GM23338 (cell line): ENCODE data around the gene CD84. TPM values are rescaled to one million over a fixed set of nuclear protein-coding genes. Genes with fewer than 3 reads are reported as not detected.

ENCODE experiments used
- CREB1 ChIP-seq: fragments of 250-450 bp; sonication (Bioruptor Pico); IDR thresholded peaks from 2 replicates; pipeline ENCODE4 v1.5.0; 2020; ENCODE audit warnings: low read depth, mild to moderate bottlenecking, moderate library complexity
- EZH2 ChIP-seq: fragments of 200-600 bp; sonication (generic); IDR thresholded peaks from one replicate; pipeline ENCODE4 v1.8.0; 2017; ENCODE audit warnings: antibody characterized with exemption, mild to moderate bottlenecking, low read depth; ENCODE audit not compliant: unreplicated experiment
- EZH2phosphoT487 ChIP-seq: fragments of 200-600 bp; sonication (generic); IDR thresholded peaks from one replicate; pipeline ENCODE4 v1.8.1; 2018; ENCODE audit warnings: antibody characterized with exemption; ENCODE audit not compliant: unreplicated experiment
- JUNB ChIP-seq: IDR thresholded peaks from one replicate; pipeline ENCODE4 v1.6.1; 2016; ENCODE audit warnings: antibody characterized with exemption; ENCODE audit not compliant: unreplicated experiment
- NANOG ChIP-seq: IDR thresholded peaks from 2 replicates; pipeline ENCODE4 v1.6.1; 2016; ENCODE audit warnings: antibody characterized with exemption, borderline replicate concordance
- STAT1 ChIP-seq: IDR thresholded peaks from one replicate; pipeline ENCODE4 v1.6.1; 2016; ENCODE audit warnings: antibody characterized with exemption; ENCODE audit not compliant: unreplicated experiment
- ZNF114 ChIP-seq: fragments of 250-450 bp; sonication (Bioruptor Pico); IDR thresholded peaks from 2 replicates; pipeline ENCODE4 v1.5.0; 2020; ENCODE audit warnings: mild to moderate bottlenecking, moderate library complexity
- ZNF331 ChIP-seq: fragments of 250-450 bp; sonication (Bioruptor Pico); IDR thresholded peaks from 2 replicates; pipeline ENCODE4 v1.5.0; 2020; ENCODE audit warnings: low read depth, mild to moderate bottlenecking, moderate library complexity
- polyA plus RNA-seq: library from polyadenylated mRNA; unstranded; fragments of >200 nt; fragmentation: Nextera tagmentation; extraction: Ambion mirVana; gene quantifications from 2 replicates; pipeline ENCODE4 v1.2.1, GENCODE V29; 2016
- total RNA-seq: library from RNA; depleted of rRNA; stranded (reverse); fragments of >200 nt; shearing (Covaris generic); gene quantifications from 2 replicates; pipeline ENCODE4 v1.2.3, GENCODE V29; 2014
- TF ChIP-seq, protein P1 (sequence below), 2 experiments: fragments of 200-600 bp in 1 of 2; sonication (generic) in 1 of 2; conservative IDR thresholded peaks; 2 replicates each; pipeline versions ENCODE4 v1.5.1 to v1.6.1; 2016 to 2017; ENCODE audit warnings: antibody characterized with exemption in 2 of 2, low read depth in 2 of 2, mild to moderate bottlenecking in 2 of 2, moderate library complexity in 1 of 2
- TF ChIP-seq, protein P2 (sequence below): IDR thresholded peaks from 2 replicates; pipeline ENCODE4 v1.6.1; 2016; ENCODE audit warnings: antibody characterized with exemption
- TF ChIP-seq, protein P3 (sequence below): IDR thresholded peaks from one replicate; pipeline ENCODE4 v1.6.1; 2018; ENCODE audit warnings: antibody characterized with exemption; ENCODE audit not compliant: unreplicated experiment

Gene CD84
- total and polyA plus RNA-seq, 2 experiments from 2014 or later, result not detected

DNA sequence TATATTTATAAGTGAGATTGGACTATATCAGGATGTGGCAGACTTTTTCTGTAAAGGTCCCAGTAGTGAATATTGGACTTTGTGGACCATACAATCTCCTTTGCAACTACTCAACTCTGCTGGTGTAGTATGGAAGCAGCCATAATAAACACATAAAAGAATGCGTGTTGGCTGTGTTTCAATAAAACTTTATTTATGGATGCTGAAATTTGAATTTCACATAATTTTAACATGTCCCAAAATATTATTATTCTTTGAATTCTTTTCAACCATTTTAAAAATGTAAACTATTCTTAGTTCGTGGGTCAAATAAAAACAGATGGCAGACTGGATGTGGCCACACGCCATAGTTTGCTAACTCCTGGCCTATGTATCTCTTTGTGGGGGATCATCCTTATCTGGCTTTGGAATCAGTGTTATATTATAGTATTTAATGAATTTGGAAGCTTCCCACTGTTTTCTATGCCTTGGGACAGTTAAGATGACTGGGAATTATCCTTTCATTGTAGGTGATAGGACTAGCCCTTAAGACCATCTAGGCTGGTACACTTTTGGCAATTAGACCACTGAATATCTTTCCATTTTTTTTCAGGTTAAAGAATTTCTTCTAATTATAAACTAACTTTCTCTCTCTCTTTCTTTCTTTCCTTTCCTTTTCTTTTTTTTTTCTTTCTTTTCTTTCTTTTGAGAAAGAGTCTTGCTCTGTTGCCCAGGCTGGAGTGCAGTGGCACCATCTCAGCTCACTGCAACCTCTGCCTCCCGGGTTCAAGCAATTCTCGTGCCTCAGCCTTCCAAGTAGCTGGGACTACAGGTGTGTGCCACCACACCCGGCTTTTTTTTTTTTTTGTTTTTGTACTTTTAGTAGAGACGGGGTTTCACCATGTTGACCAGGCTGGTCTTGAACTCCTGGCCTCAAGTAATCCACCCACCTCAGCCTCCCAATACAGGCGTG lies 41.3 kb downstream of the CD84 start (continued):
- TF ChIP-seq ZNF331 (CRISPR knock-in tag) (no peak), CREB1 (CRISPR knock-in tag) (no peak), STAT1 (no peak), NANOG (no peak), EZH2phosphoT487 (no peak), ZNF114 (CRISPR knock-in tag) (no peak), EZH2 (no peak), JUNB (no peak)
- TF ChIP-seq, protein P1, sequence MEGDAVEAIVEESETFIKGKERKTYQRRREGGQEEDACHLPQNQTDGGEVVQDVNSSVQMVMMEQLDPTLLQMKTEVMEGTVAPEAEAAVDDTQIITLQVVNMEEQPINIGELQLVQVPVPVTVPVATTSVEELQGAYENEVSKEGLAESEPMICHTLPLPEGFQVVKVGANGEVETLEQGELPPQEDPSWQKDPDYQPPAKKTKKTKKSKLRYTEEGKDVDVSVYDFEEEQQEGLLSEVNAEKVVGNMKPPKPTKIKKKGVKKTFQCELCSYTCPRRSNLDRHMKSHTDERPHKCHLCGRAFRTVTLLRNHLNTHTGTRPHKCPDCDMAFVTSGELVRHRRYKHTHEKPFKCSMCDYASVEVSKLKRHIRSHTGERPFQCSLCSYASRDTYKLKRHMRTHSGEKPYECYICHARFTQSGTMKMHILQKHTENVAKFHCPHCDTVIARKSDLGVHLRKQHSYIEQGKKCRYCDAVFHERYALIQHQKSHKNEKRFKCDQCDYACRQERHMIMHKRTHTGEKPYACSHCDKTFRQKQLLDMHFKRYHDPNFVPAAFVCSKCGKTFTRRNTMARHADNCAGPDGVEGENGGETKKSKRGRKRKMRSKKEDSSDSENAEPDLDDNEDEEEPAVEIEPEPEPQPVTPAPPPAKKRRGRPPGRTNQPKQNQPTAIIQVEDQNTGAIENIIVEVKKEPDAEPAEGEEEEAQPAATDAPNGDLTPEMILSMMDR (conservative IDR thresholded peaks at IDR 0.05; ENCODE audit: low read depth in 2 of 2), result no peak
- TF ChIP-seq, protein P2, sequence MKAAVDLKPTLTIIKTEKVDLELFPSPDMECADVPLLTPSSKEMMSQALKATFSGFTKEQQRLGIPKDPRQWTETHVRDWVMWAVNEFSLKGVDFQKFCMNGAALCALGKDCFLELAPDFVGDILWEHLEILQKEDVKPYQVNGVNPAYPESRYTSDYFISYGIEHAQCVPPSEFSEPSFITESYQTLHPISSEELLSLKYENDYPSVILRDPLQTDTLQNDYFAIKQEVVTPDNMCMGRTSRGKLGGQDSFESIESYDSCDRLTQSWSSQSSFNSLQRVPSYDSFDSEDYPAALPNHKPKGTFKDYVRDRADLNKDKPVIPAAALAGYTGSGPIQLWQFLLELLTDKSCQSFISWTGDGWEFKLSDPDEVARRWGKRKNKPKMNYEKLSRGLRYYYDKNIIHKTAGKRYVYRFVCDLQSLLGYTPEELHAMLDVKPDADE, result no peak
- TF ChIP-seq, protein P3, sequence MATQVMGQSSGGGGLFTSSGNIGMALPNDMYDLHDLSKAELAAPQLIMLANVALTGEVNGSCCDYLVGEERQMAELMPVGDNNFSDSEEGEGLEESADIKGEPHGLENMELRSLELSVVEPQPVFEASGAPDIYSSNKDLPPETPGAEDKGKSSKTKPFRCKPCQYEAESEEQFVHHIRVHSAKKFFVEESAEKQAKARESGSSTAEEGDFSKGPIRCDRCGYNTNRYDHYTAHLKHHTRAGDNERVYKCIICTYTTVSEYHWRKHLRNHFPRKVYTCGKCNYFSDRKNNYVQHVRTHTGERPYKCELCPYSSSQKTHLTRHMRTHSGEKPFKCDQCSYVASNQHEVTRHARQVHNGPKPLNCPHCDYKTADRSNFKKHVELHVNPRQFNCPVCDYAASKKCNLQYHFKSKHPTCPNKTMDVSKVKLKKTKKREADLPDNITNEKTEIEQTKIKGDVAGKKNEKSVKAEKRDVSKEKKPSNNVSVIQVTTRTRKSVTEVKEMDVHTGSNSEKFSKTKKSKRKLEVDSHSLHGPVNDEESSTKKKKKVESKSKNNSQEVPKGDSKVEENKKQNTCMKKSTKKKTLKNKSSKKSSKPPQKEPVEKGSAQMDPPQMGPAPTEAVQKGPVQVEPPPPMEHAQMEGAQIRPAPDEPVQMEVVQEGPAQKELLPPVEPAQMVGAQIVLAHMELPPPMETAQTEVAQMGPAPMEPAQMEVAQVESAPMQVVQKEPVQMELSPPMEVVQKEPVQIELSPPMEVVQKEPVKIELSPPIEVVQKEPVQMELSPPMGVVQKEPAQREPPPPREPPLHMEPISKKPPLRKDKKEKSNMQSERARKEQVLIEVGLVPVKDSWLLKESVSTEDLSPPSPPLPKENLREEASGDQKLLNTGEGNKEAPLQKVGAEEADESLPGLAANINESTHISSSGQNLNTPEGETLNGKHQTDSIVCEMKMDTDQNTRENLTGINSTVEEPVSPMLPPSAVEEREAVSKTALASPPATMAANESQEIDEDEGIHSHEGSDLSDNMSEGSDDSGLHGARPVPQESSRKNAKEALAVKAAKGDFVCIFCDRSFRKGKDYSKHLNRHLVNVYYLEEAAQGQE, result no peak
